HG03439 (cell line): ENCODE results near the gene KRTAP10-4.
"Not testable (repeated sequence)": the region's sequence is repeated elsewhere in the genome, so short reads cannot be mapped to it uniquely, and the experiment has no call there.

ENCODE experiments used
- ATAC-seq: cut with Tn5 transposase; IDR thresholded peaks from one replicate; pipeline ENCODE4 v1.9.1; 2021; ENCODE audit warnings: mild to moderate bottlenecking, moderate library complexity; ENCODE audit not compliant: unreplicated experiment

Gene KRTAP10-4

DNA sequence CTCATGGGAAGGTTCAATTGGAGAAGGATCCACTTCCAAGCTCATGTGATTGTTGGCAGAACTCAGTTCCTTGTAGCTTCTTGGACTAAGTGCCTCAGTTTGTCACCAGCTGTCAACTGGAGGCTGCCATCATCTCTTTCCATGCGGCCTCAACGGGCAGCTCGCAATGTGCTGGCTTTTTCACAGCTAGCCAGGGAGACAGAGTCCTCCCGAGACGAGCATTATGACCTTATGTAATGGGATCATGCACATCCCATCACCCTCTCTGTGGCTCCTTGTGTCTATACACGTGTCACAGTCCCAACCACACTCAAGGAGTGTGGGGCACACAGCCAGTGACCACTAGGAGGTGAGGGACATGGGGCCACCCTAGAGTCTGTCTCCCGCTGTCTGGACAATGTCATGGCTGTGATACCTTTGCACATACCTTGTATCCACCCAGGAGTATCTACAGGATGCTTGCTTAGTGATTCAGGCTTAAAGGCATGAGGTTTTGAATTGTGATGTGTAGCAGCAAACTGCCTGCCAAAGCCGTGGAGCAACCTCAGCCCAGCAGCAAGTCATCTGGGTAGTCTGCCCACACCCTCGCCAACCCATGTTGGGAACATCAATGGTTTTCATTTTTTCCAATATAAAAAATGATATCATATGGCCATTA is 22.7 kb downstream of the KRTAP10-4 start:
- ATAC-seq = no peak

GRCh38 chr21:44598061-44598460 is 24.5 kb downstream of the KRTAP10-4 start:
- no peak for ATAC-seq

GRCh38 chr21:44599264-44600029 is 25.9 kb downstream of the KRTAP10-4 start:
- ATAC-seq = no peak

- ATAC-seq = not testable (repeated sequence)
These were observed 26.8 kb downstream of the KRTAP10-4 start, which contains the start of gene KRTAP10-7 for GRCh38 chr21:44600118-44600978. TSS of gene KRTAP10-7 (plus strand) at chr21:44600597. CDS start at chr21:44600622, 25 bp downstream.

GRCh38 chr21:44601091-44601490 is 27.6 kb downstream of the KRTAP10-4 start:
- ATAC-seq = not testable (repeated sequence)

DNA sequence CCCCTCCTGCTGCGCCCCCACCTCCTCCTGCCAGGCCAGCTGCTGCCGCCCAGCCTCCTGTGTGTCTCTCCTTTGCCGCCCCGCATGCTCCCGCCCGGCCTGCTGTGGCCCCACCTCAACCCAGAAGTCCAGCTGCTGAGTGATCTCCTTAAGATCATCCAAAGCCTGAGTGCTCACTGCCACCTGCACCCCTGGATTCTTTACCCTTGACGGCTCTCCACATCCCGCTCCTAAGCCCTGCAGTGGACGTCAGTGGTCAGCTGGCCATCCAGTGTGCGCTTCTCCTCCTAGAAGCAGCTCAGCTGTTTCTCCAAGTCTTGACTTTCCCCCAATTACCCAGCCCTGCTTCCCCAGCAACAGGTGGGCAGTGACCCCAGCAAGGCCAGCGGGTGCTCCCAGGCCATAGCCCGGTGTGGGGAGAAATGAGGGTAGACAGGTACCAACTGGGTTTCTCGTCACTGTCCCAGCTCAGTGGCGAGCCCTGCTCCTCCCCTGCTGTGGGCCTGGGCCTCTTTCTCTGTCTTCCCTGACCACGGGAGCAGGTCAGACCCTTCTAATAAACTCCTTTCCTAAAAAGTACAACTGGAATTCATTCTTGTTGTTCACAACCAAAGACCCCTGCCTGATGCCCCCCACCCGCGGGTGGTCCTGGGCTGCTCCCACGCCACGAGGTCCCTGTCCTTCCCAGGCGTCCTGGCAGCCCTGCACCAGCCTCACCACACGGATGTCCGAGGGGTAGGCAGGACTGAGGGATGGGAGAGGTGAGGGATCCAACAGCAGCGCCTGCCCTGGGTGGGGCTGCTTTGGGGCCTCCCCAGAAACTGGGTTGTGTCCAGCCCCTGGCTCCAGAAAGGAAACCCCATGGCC is 28.3 kb downstream of the KRTAP10-4 start:
- ATAC-seq = no peak

DNA sequence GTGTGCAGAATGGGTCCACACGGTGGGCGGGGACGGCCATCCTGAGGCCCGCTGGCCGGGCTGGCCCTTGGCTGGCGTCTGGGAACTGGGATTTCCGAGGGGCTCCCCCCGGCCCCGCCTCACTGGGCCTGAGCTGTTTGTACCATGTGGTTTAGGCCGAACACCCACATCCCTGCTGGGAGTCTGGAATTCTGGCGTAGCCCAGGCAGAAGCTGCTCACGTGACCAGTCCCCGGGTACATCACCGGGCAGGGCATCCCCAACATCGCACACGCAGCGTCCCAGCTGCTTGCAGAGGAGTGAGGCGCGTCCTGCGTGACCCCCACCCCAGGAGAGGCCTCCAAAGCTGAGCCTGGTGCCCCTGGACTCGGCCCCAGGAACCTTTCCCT is 28.9 kb downstream of the KRTAP10-4 start:
- no peak for ATAC-seq

DNA sequence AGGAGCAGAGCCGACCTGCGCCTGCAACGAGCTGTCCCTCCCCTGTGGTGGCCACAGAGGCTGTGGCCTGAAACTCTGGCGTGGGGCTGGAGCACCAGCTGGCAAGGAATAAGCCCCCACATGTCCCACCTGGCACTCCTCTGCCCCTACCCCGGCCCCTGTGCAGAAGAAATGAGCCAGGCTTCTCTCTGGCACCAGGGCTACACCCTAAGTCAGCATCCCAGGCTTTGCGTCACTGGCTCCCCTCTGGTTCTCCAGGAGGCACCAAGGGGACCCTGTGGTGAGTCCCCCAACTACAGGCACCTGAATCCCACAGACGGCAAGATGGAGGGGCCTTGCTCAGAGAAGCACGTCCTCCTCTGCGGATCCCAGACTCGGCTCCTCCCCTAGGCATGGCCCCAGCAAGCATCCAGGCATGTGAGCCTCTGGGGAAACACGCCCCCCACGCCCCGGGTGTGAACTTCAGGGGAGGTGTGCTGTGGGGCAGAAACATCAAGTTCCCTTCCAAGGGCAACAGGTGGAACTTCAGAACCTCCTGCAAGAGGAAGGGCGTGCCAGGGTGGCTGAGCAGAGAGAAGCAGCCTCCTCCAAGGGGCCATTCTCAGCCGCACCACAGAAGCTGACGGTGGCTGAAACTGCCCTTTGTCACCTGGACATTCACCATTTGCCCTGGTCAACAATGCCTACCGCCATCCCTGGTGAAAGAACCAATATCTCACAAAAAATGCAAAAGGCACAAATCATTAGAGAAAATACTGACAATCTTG is 29.8 kb downstream of the KRTAP10-4 start:
- ATAC-seq = no peak

GRCh38 chr21:44603911-44604310 is 30.4 kb downstream of the KRTAP10-4 start:
- ATAC-seq = no peak

DNA sequence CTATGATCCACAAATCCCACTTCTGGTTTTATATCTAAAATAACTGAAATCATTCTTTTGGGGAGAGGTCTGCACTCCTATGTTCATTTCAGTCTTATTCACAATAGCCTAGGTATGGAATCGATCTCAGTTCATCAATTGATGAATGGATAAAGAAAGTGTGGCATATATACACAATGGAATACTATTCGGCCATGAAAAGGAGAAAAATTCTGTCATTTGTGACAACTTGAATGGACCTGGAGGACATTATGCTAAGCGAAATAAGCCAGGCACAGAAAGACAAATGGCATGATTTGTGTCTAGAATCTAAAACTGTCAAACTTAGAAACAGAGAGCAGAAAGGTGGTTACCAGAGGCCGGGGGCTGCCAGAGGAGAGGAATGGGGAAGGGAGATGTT is 33.0 kb downstream of the KRTAP10-4 start:
- no peak for ATAC-seq

GRCh38 chr21:44609193-44609592 is 35.7 kb downstream of the KRTAP10-4 start:
- no peak for ATAC-seq

GRCh38 chr21:44610157-44610843 is 36.8 kb downstream of the KRTAP10-4 start:
- not testable (repeated sequence) for ATAC-seq

GRCh38 chr21:44611551-44611950 is 38.0 kb downstream of the KRTAP10-4 start:
- no peak for ATAC-seq

- no peak for ATAC-seq
These were observed 38.5 kb downstream of the KRTAP10-4 start, which contains the start of gene KRTAP10-8 for GRCh38 chr21:44612029-44612486. TSS of gene KRTAP10-8 (plus strand) at chr21:44612079. CDS start at chr21:44612101, 22 bp downstream.

DNA sequence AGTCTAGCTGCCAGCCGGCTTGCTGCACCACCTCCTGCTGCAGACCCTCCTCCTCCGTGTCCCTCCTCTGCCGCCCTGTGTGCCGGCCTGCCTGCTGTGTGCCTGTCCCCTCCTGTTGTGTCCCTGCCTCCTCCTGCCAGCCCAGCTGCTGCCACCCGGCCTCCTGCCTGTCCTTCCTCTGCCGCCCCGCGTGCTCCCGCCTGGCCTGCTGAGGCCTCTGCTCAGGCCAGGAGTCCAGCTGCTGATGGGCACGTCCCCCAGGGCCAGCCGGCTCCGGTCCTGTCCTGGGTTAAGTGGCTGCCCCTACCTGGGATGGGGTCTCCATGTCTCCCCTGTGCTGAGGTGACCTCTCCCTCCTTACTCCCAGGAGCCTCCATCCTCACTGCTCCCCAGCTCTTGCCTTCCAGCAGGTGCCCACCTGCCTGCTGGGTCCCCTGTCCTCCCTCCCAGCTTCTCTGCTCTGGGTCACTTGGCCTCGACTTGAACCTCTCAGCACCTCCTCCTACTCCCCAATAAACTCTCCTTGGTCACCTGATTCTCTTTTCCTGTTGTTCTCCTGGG is 39.2 kb downstream of the KRTAP10-4 start:
- no peak for ATAC-seq

- ATAC-seq = no peak
These were observed 40.0 kb downstream of the KRTAP10-4 start for GRCh38 chr21:44613386-44614155.

- no peak for ATAC-seq
These were observed 40.7 kb downstream of the KRTAP10-4 start for GRCh38 chr21:44614161-44614631.

DNA sequence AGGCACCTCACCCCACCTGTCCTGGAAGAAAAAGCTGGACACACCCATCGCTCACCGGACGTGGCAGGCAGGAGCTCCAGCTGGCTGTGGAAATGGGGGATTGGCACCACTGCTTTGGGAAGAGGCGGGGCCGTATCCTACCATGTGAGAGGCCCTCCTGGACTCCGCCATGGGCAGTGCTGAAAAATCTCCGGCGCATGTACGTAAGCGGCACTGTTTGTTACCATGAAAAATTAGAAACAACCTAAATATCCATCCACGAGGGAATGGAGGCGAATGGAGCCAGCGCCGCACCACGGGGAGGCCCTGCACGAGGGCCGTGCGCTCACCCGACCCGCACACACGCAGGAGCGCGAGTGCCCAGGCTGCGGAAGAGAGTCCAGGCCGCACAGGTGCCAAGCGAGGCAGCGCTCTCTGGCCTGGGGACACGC is 41.4 kb downstream of the KRTAP10-4 start:
- no peak for ATAC-seq
